Skin epidermis (tissue), 12 donors: Measurements from ENCODE around the gene HSD17B8.

Experiments
- H3K27ac ChIP-seq, 21 experiments: fragments of 200-600 bp; sonication (generic) in 11 of 21; one replicate each; pipeline ENCODE4 v1.5.0; 2020; ENCODE audit warnings: mild to moderate bottlenecking in 3 of 21, inconsistent platforms in 2 of 21, moderate library complexity in 2 of 21
- H3K4me3 ChIP-seq, 7 experiments: fragments of 200-600 bp; sonication (generic) in 2 of 7; one replicate each; pipeline ENCODE4 v1.5.0; 2020; ENCODE audit warnings: inconsistent platforms in 2 of 7, mild to moderate bottlenecking in 2 of 7, moderate library complexity in 1 of 7

HSD17B8 gene

GRCh38 chr6:33202799-33203198, 1.7 kb upstream of the HSD17B8 start:
- H3K4me3 ChIP-seq, result no peak overlapping the region
- peak overlapping the region in 3 of 21 experiments; percentile 2 to 23 (median 6) for H3K27ac ChIP-seq

GRCh38 chr6:33203443-33204164, 851 bp upstream of the HSD17B8 start:
- Histone ChIP-seq H3K4me3 (no peak overlapping the region), H3K27ac (peak overlapping the region in 3 of 21 experiments; percentile 5 to 90 (median 78))

- peak overlapping the region in 8 of 21 experiments; percentile 5 to 90 (median 78) for H3K27ac ChIP-seq
- H3K4me3 ChIP-seq, result peak overlapping the region in 4 of 7 experiments; percentile 47 to 74 (median 61)
These were observed 365 bp upstream of the HSD17B8 start for GRCh38 chr6:33204165-33204414.

- H3K27ac ChIP-seq, result peak overlapping the region in 19 of 21 experiments; percentile 50 to 94 (median 81)
- peak overlapping the region; percentile 47 to 74 (median 61) for H3K4me3 ChIP-seq
These were observed 954 bp downstream of the HSD17B8 start for GRCh38 chr6:33205191-33206026.

- H3K4me3 ChIP-seq, result no peak overlapping the region
- peak overlapping the region in 6 of 21 experiments; percentile 0 to 98 (median 10) for H3K27ac ChIP-seq
These were observed 1.8 kb downstream of the HSD17B8 start for GRCh38 chr6:33206027-33206863.

- peak overlapping the region in 17 of 21 experiments; percentile 85 to 99 (median 95) for H3K27ac ChIP-seq
- H3K4me3 ChIP-seq, result peak overlapping the region in 6 of 7 experiments; percentile 53 to 90 (median 71)
These were observed 2.6 kb downstream of the HSD17B8 start for GRCh38 chr6:33206864-33207551.

GRCh38 chr6:33207552-33208090, 3.2 kb downstream of the HSD17B8 start:
- H3K4me3 ChIP-seq, result peak overlapping the region; percentile 53 to 90 (median 68)
- peak overlapping the region; percentile 85 to 99 (median 95) for H3K27ac ChIP-seq

- H3K4me3 ChIP-seq, result peak within 1 kb of the TSS; percentile 53 to 90 (median 68)
- H3K27ac ChIP-seq, result peak within 1 kb of the TSS; percentile 85 to 99 (median 95)
These were observed 3.9 kb downstream of the HSD17B8 start, which contains the start of gene RING1 for GRCh38 chr6:33208091-33208967. TSS of gene RING1 (plus strand) at chr6:33208500. CDS start at chr6:33208823, 323 bp downstream.

GRCh38 chr6:33209856-33210255, 5.4 kb downstream of the HSD17B8 start:
- H3K4me3 ChIP-seq, result no peak overlapping the region
- H3K27ac ChIP-seq, result no peak overlapping the region

GRCh38 chr6:33211136-33211535, 6.7 kb downstream of the HSD17B8 start:
- Histone ChIP-seq H3K4me3 (no peak overlapping the region), H3K27ac (no peak overlapping the region)

GRCh38 chr6:33211666-33212422, 7.4 kb downstream of the HSD17B8 start:
- no peak overlapping the region for H3K4me3 ChIP-seq
- no peak overlapping the region for H3K27ac ChIP-seq

- Histone ChIP-seq H3K27ac (peak overlapping the region in 9 of 21 experiments; percentile 1 to 72 (median 45)), H3K4me3 (peak overlapping the region; percentile 18 to 43 (median 32))
These were observed 8.4 kb downstream of the HSD17B8 start for GRCh38 chr6:33212857-33213165.

GRCh38 chr6:33213166-33213988, 8.9 kb downstream of the HSD17B8 start:
- peak overlapping the region; percentile 18 to 43 (median 32) for H3K4me3 ChIP-seq
- peak overlapping the region in 10 of 21 experiments; percentile 1 to 72 (median 42) for H3K27ac ChIP-seq

GRCh38 chr6:33213989-33214335, 9.5 kb downstream of the HSD17B8 start:
- peak overlapping the region in 3 of 7 experiments; percentile 32 to 43 (median 39) for H3K4me3 ChIP-seq

GRCh38 chr6:33215271-33216116, 11.0 kb downstream of the HSD17B8 start:
- H3K4me3 ChIP-seq, result no peak overlapping the region
- H3K27ac ChIP-seq, result no peak overlapping the region

More at GRCh38 chr6:33213989-33214335, 9.5 kb downstream of the HSD17B8 start:
- peak overlapping the region in 4 of 21 experiments; percentile 3 to 72 (median 39) for H3K27ac ChIP-seq
